Stomach (tissue), 4 donors: Measurements from ENCODE around the gene CBARP.
A peak's percentile ranks its signal among the peaks of the same experiment; 100 is the strongest.

Experiments
- EP300 ChIP-seq: sonication (generic); formaldehyde crosslinking; IDR thresholded peaks from one replicate; pipeline ENCODE4 v1.6.1; 2017; ENCODE audit warnings: antibody characterized with exemption
- POLR2A ChIP-seq, 4 donors: fragments of 450-650 bp; IDR thresholded peaks; one replicate each; pipeline ENCODE4 v1.6.1; 2016; ENCODE audit warnings: antibody characterized with exemption in 4 of 4, control low read depth in 2 of 4, mild to moderate bottlenecking in 1 of 4, moderate library complexity in 1 of 4
- POLR2AphosphoS5 ChIP-seq, 3 donors: sonication (generic); formaldehyde crosslinking; IDR thresholded peaks; one replicate each; pipeline ENCODE4 v1.6.1; 2016; ENCODE audit warnings: antibody characterized with exemption in 3 of 3
- TF ChIP-seq, protein P1 (sequence below), 7 experiments: fragments of 450-650 bp in 4 of 7; fragments of 200-600 bp in 3 of 7; sonication (generic) in 3 of 7; IDR thresholded peaks; one replicate each; pipeline ENCODE4 v1.5.1; 2016 to 2019; ENCODE audit warnings: antibody characterized with exemption in 7 of 7, control low read depth in 2 of 7, mild to moderate bottlenecking in 1 of 7

DNA sequence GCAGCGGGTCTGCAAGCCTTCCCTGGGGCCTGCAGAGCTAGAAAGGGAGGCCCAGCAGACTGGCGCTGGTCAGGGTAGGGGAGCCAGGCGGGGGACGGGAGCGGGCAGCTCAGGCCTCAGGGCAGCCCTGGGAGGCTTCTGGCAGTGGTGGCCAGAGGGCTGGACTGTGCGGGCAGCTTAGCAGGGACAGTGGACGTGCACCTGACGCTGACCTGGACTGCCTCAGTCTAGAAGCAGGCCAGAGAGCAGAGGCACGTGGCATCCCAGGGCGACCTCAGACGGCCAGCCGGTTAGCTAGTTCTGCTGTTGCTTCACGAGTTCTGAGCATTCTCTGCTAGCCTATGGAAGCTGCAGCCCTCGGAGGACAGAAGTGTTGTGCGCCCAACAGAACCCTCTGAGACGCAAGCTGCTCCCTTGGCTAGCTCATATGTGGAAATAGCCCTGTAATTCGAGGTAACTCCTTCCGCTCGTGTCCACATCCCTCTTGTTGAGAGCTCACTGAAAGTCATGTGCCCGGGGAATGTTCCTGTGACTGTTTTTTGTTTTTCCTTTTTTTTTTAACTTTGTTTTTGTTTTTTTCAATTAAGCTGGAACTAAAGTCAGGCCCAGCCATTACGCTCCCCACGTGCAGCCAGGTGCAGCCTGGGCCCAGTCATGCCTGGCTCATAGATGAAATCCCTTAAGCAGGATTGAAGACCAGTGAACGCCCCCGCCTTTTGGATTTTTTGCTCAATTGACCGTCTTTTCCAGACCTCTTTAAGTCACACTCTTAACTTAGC lies 35.6 kb upstream of the CBARP start:
- no peak for TF ChIP-seq POLR2A (IDR thresholded peaks at IDR 0.05)
- TF ChIP-seq, protein P1, sequence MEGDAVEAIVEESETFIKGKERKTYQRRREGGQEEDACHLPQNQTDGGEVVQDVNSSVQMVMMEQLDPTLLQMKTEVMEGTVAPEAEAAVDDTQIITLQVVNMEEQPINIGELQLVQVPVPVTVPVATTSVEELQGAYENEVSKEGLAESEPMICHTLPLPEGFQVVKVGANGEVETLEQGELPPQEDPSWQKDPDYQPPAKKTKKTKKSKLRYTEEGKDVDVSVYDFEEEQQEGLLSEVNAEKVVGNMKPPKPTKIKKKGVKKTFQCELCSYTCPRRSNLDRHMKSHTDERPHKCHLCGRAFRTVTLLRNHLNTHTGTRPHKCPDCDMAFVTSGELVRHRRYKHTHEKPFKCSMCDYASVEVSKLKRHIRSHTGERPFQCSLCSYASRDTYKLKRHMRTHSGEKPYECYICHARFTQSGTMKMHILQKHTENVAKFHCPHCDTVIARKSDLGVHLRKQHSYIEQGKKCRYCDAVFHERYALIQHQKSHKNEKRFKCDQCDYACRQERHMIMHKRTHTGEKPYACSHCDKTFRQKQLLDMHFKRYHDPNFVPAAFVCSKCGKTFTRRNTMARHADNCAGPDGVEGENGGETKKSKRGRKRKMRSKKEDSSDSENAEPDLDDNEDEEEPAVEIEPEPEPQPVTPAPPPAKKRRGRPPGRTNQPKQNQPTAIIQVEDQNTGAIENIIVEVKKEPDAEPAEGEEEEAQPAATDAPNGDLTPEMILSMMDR (IDR thresholded peaks at IDR 0.05) = no peak
- peak in 1 of 3 donors; percentile 12 for TF ChIP-seq POLR2AphosphoS5 (IDR thresholded peaks at IDR 0.05)
- no peak for TF ChIP-seq EP300
